ENCODE measurements around the gene RNASEH2C. TPM values are rescaled to one million over a fixed set of nuclear protein-coding genes. Genes with fewer than 3 reads are reported as not detected.

RNASEH2C gene
- total RNA-seq, 1 donor from 2014 or later, result 50.1 TPM

GRCh38 chr11:65701686-65702085 is 18.9 kb downstream of the RNASEH2C start:
- Histone ChIP-seq H3K4me3 (ENCODE audit: low read depth, low read length) (no peak overlapping the region), H3K36me3 (ENCODE audit: control insufficient read depth, insufficient read depth, low read length) (no peaks in the 10 kb centered on the region), H3K27me3 (ENCODE audit: control insufficient read depth, insufficient read depth, low read length) (peaks cover 2% of the 10 kb centered on the region)
- TF ChIP-seq CTCF (IDR thresholded peaks at IDR 0.05; ENCODE audit: insufficient read depth, low read length, poor library complexity, severe bottlenecking), result no peak
- no peak for DNase-seq (ENCODE audit: low read depth)

GRCh38 chr11:65700399-65700798 is 20.2 kb downstream of the RNASEH2C start:
- Histone ChIP-seq H3K27me3 (ENCODE audit: control insufficient read depth, insufficient read depth, low read length) (peaks cover 2% of the 10 kb centered on the region), H3K36me3 (ENCODE audit: control insufficient read depth, insufficient read depth, low read length) (no peaks in the 10 kb centered on the region), H3K4me3 (ENCODE audit: low read depth, low read length) (no peak overlapping the region)
- no peak for TF ChIP-seq CTCF (IDR thresholded peaks at IDR 0.05; ENCODE audit: insufficient read depth, low read length, poor library complexity, severe bottlenecking)
- DNase-seq (ENCODE audit: low read depth), result no peak

GRCh38 chr11:65699306-65699705 is 21.3 kb downstream of the RNASEH2C start:
- no peak for DNase-seq (ENCODE audit: low read depth)
- no peaks in the 10 kb centered on the region for H3K27me3 ChIP-seq (ENCODE audit: control insufficient read depth, insufficient read depth, low read length)
- TF ChIP-seq CTCF (IDR thresholded peaks at IDR 0.05; ENCODE audit: insufficient read depth, low read length, poor library complexity, severe bottlenecking), result no peak
- H3K4me3 ChIP-seq (ENCODE audit: low read depth, low read length), result no peak overlapping the region
- no peaks in the 10 kb centered on the region for H3K36me3 ChIP-seq (ENCODE audit: control insufficient read depth, insufficient read depth, low read length)

GRCh38 chr11:65698205-65698604 is 22.4 kb downstream of the RNASEH2C start:
- Histone ChIP-seq H3K27me3 (ENCODE audit: control insufficient read depth, insufficient read depth, low read length) (no peaks in the 10 kb centered on the region), H3K36me3 (ENCODE audit: control insufficient read depth, insufficient read depth, low read length) (no peaks in the 10 kb centered on the region), H3K4me3 (ENCODE audit: low read depth, low read length) (no peak overlapping the region)
- no peak for TF ChIP-seq CTCF (IDR thresholded peaks at IDR 0.05; ENCODE audit: insufficient read depth, low read length, poor library complexity, severe bottlenecking)
- no peak for DNase-seq (ENCODE audit: low read depth)

- H3K27me3 ChIP-seq (ENCODE audit: control insufficient read depth, insufficient read depth, low read length), result no peaks in the 10 kb centered on the region
- no peak for DNase-seq (ENCODE audit: low read depth)
- no peaks in the 10 kb centered on the region for H3K36me3 ChIP-seq (ENCODE audit: control insufficient read depth, insufficient read depth, low read length)
- H3K4me3 ChIP-seq (ENCODE audit: low read depth, low read length), result no peak overlapping the region
- TF ChIP-seq CTCF (IDR thresholded peaks at IDR 0.05; ENCODE audit: insufficient read depth, low read length, poor library complexity, severe bottlenecking), result no peak
Observed at GRCh38 chr11:65696802-65697552, 23.6 kb downstream of the RNASEH2C start.
